ENCODE measurements around the gene SYCP2. TPM values are rescaled to one million over a fixed set of nuclear protein-coding genes. Genes with fewer than 3 reads are reported as not detected.

The SYCP2 gene
- total RNA-seq, 4 donors from 2014 or later = 1.8 to 5.0 (median 4.4) TPM

DNA sequence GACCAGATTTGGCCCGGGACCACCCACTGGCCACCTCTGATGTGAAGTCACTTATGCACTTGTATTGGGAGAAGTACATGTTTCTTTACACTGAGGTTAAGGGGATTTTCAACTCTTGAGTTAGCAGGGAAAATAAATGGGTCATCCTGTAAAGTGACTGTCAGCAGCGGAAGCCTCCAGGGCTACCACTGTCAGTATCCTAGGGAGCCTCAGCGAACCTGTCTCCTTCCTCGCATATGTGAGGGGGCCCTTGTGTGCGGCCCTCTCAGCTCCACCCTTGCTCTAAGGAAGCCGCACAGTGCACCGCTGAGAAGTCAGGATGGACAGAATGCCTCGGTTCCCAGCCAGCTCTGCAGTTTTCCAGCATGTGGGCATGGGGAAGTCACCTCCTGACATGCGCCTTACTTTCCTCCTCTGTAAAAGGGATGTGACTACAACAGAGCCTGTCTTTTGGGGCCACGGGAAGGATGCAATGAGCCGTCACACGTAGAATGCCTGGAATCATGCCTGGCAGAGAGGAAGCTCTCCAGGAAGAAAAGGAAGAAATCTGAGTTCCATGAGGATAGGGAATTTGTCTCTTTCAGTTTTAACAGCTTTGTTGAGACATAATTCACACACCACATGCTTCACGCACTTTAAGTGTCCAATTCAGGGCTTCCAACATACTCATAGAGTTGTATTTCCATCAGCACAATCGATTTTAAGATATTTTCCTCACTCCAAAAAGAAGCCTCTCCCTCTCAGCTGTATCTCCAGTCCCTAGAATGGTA, 115.4 kb downstream of the SYCP2 start:
- WGBS = 80% methylated on average over 14 of the region's 14 CpGs
- H3K27me3 ChIP-seq = peaks cover 7% of the 10 kb centered on the region
- no peak overlapping the region for H3K4me3 ChIP-seq
- H3K9me3 ChIP-seq = no peaks in the 10 kb centered on the region
- no peaks in the 10 kb centered on the region for H3K36me3 ChIP-seq
- no peak for TF ChIP-seq POLR2A (IDR thresholded peaks at IDR 0.05)
- TF ChIP-seq, protein P1, sequence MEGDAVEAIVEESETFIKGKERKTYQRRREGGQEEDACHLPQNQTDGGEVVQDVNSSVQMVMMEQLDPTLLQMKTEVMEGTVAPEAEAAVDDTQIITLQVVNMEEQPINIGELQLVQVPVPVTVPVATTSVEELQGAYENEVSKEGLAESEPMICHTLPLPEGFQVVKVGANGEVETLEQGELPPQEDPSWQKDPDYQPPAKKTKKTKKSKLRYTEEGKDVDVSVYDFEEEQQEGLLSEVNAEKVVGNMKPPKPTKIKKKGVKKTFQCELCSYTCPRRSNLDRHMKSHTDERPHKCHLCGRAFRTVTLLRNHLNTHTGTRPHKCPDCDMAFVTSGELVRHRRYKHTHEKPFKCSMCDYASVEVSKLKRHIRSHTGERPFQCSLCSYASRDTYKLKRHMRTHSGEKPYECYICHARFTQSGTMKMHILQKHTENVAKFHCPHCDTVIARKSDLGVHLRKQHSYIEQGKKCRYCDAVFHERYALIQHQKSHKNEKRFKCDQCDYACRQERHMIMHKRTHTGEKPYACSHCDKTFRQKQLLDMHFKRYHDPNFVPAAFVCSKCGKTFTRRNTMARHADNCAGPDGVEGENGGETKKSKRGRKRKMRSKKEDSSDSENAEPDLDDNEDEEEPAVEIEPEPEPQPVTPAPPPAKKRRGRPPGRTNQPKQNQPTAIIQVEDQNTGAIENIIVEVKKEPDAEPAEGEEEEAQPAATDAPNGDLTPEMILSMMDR (IDR thresholded peaks at IDR 0.05) = no peak
- TF ChIP-seq POLR2AphosphoS5 (IDR thresholded peaks at IDR 0.05) = no peak
- TF ChIP-seq EP300 (IDR thresholded peaks at IDR 0.05) = no peak
- H3K27ac ChIP-seq = no peak overlapping the region
- DNase-seq (ENCODE audit: low spot score in 2 of 2) = peak in 1 of 2 donors; percentile 33
- peaks cover 18% of the 10 kb centered on the region for H3K4me1 ChIP-seq

- H3K36me3 ChIP-seq = no peaks in the 10 kb centered on the region
- H3K27ac ChIP-seq = no peak overlapping the region
- TF ChIP-seq, protein P1 (IDR thresholded peaks at IDR 0.05) = no peak
- WGBS = 94% methylated on average over 4 of the region's 4 CpGs
- peaks cover 13% of the 10 kb centered on the region for H3K27me3 ChIP-seq
- peaks cover 18% of the 10 kb centered on the region for H3K4me1 ChIP-seq
- DNase-seq (ENCODE audit: low spot score in 2 of 2) = no peak
- no peaks in the 10 kb centered on the region for H3K9me3 ChIP-seq
- no peak overlapping the region for H3K4me3 ChIP-seq
Observed at GRCh38 chr20:59817406-59817805, 116.0 kb downstream of the SYCP2 start.

DNA sequence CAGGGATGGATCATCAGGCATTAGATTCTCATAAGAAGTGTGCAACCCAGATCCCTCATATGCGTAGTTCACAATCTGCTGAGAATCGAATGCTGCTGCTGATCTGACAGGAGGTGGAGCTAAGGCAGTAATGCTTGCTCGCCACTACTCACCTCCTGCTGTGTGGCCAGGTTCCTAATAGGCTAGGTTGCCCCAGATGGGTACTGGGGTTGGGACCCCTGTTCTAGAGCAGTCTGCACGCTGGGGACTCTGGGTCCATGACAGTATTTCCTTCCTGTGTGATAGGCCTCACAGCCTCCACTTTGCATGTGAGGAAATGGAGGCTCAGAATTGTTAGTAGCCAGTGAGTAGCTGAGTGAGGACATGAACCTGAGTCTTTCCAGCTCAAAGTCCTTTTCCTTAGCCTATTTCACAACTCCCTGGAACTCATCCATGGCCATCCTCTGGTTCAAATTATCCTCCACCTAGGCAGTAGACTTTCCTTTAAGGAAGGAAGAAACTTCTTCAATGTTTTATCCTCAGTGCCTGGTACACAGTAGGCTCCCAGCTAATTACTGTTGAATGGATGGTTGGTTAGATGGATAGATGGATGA, 117.2 kb downstream of the SYCP2 start:
- H3K4me3 ChIP-seq = no peak overlapping the region
- peak in 1 of 2 donors; percentile 28 for DNase-seq (ENCODE audit: low spot score in 2 of 2)
- no peak overlapping the region for H3K27ac ChIP-seq
- WGBS = 85% methylated on average over 3 of the region's 4 CpGs
- peaks cover 13% of the 10 kb centered on the region for H3K27me3 ChIP-seq
- peaks cover 15% of the 10 kb centered on the region for H3K4me1 ChIP-seq
- no peaks in the 10 kb centered on the region for H3K36me3 ChIP-seq
- no peaks in the 10 kb centered on the region for H3K9me3 ChIP-seq
- TF ChIP-seq POLR2A (IDR thresholded peaks at IDR 0.05) (no peak), POLR2AphosphoS5 (IDR thresholded peaks at IDR 0.05) (no peak), EP300 (IDR thresholded peaks at IDR 0.05) (no peak)
- TF ChIP-seq, protein P1 (IDR thresholded peaks at IDR 0.05) = no peak

- WGBS = 77% methylated on average over 8 of the region's 8 CpGs
- Histone ChIP-seq H3K4me1 (peaks cover 1% of the 10 kb centered on the region), H3K36me3 (no peaks in the 10 kb centered on the region), H3K27ac (no peak overlapping the region), H3K9me3 (no peaks in the 10 kb centered on the region), H3K4me3 (no peak overlapping the region), H3K27me3 (peaks cover 13% of the 10 kb centered on the region)
- no peak for DNase-seq (ENCODE audit: low spot score in 2 of 2)
- TF ChIP-seq EP300 (IDR thresholded peaks at IDR 0.05) (no peak), POLR2A (IDR thresholded peaks at IDR 0.05) (no peak), POLR2AphosphoS5 (IDR thresholded peaks at IDR 0.05) (no peak)
- TF ChIP-seq, protein P1 (IDR thresholded peaks at IDR 0.05) = no peak
Observed at GRCh38 chr20:59814840-59815340, 118.5 kb downstream of the SYCP2 start.
